Measurements from ENCODE around the gene DDX31. TPM values are rescaled to one million over a fixed set of nuclear protein-coding genes. Genes with fewer than 3 reads are reported as not detected.
A peak's percentile ranks its signal among the peaks of the same experiment; 100 is the strongest.

Gene DDX31
- total RNA-seq, 1 experiment from 2014 or later: 28.4 TPM

GRCh38 chr9:132589148-132590036, 80.4 kb downstream of the DDX31 start:
- no CpG with 5 or more reads among the region's 83 CpGs for WGBS (ENCODE audit: extremely low coverage, insufficient read length, low lambda C conversion rate)

More at GRCh38 chr9:132589148-132590036, 80.4 kb downstream of the DDX31 start:
- Mint-ChIP-seq H3K4me3 (peak overlapping the region; percentile 51 to 71), H3K36me3 (ENCODE audit: insufficient read depth in 1 of 3, low read depth in 3 of 3) (peaks cover 0 to 11% (median 2%) of the 10 kb centered on the region in 3 experiments; a peak in 3 of 7 replicates), H3K4me1 (peaks cover 47 to 66% of the 10 kb centered on the region in 2 experiments), H3K9me3 (peaks cover 3% of the 10 kb centered on the region in 2 experiments; a peak in 2 of 5 replicates), H3K27ac (no peak overlapping the region), H3K27me3 (ENCODE audit: low read depth) (peaks cover 89% of the 10 kb centered on the region)
- H2BK5ac ChIP-seq (ENCODE audit: insufficient read length, low read length): no peak overlapping the region
- no peaks in the 10 kb centered on the region for H4K20me1 ChIP-seq (ENCODE audit: control insufficient read depth, insufficient read depth, insufficient read length)
- H3K79me1 ChIP-seq (ENCODE audit: insufficient read depth, low read depth, low read length, poor library complexity, severe bottlenecking): no peaks in the 10 kb centered on the region
- H3K4me2 ChIP-seq (ENCODE audit: insufficient read depth, insufficient read length, low read length): peak overlapping the region; percentile 52
- no peak overlapping the region for H3K14ac ChIP-seq (ENCODE audit: insufficient read depth, low read length)
- H2BK120ac ChIP-seq (ENCODE audit: low read depth, low read length, poor library complexity, severe bottlenecking): no peak overlapping the region
- H3K79me2 ChIP-seq (ENCODE audit: insufficient read depth, low read length): no peaks in the 10 kb centered on the region
- no peak overlapping the region for H2BK12ac ChIP-seq (ENCODE audit: insufficient read length, low read depth, low read length)
- peaks cover 7% of the 10 kb centered on the region; the same call in 1 of the 2 replicates for H3K4me1 ChIP-seq (ENCODE audit: insufficient read depth, low read length)
- no peak overlapping the region for H4K5ac ChIP-seq (ENCODE audit: insufficient read length, low read depth, low read length)
- H2BK20ac ChIP-seq (ENCODE audit: low read depth, low read length, poor library complexity, severe bottlenecking): no peak overlapping the region
- H3K23me2 ChIP-seq (ENCODE audit: insufficient read length, low read depth, low read length, poor library complexity, severe bottlenecking): peaks cover 23% of the 10 kb centered on the region
- no peak overlapping the region for H3K23ac ChIP-seq (ENCODE audit: insufficient read length, low read depth, low read length)
- H4K8ac ChIP-seq (replicated peaks; ENCODE audit: insufficient read length, low read depth, low read length): no peak overlapping the region
- peaks cover 78% of the 10 kb centered on the region for H3K27me3 ChIP-seq (ENCODE audit: insufficient read depth, low read length)
- H3K4ac ChIP-seq (ENCODE audit: low read depth, low read length): no peak overlapping the region
- no peak overlapping the region for H3K56ac ChIP-seq (ENCODE audit: insufficient read length, low read depth, low read length)
- 0 out of 3 replicates have a peak, but pooled peaks have one; percentile 16 for TF ChIP-seq CTCF (conservative IDR thresholded peaks at IDR 0.05)
- H2BK15ac ChIP-seq (ENCODE audit: low read depth, low read length): no peak overlapping the region
- H2AFZ ChIP-seq (ENCODE audit: low read length): no peak overlapping the region
- no peak overlapping the region for H4K91ac ChIP-seq (ENCODE audit: insufficient read length, low read depth, low read length)
- H3K18ac ChIP-seq (ENCODE audit: insufficient read length, low read depth, low read length): no peak overlapping the region
- H2AK5ac ChIP-seq (ENCODE audit: insufficient read length, low read length): no peak overlapping the region
- no peak for DNase-seq
- H3K27ac ChIP-seq (ENCODE audit: insufficient read length, low read depth, low read length): no peak overlapping the region
- H3K9ac ChIP-seq (ENCODE audit: extremely low read depth, insufficient read length, low read length): no peak overlapping the region
- no peak overlapping the region for H3T11ph ChIP-seq (ENCODE audit: low read length)
- no peaks in the 10 kb centered on the region for H3K9me3 ChIP-seq (ENCODE audit: control insufficient read depth, low read depth, low read length)
